GM23338 (cell line): Measurements from ENCODE around the gene ORC4. TPM values are rescaled to one million over a fixed set of nuclear protein-coding genes. Genes with fewer than 3 reads are reported as not detected.

Experiments
- ATAC-seq: fragments of 200-7000 bp; cut with Tn5 transposase; 3 replicates; pipeline ENCODE4 v1.9.1; 2020
- DNase-seq: peaks from one replicate; pipeline ENCODE4 v3.0.0-alpha.2; 2015; ENCODE audit warnings: low spot score
- H2AFZ ChIP-seq: fragments of 200-600 bp; sonication (generic); 2 replicates; pipeline ENCODE4 v1.8.0; 2016; ENCODE audit warnings: antibody characterized with exemption, mild to moderate bottlenecking, moderate library complexity
- H3F3A ChIP-seq: fragments of 200-600 bp; sonication (generic); replicated peaks from 2 replicates; pipeline ENCODE4 v1.8.0; 2017; ENCODE audit warnings: antibody characterized with exemption, mixed run types, low read depth
- H3K27ac ChIP-seq: fragments of 200-600 bp; sonication (generic); 2 replicates; pipeline ENCODE4 v1.6.1; 2016; ENCODE audit warnings: low read depth
- H3K27me3 ChIP-seq: fragments of 200-600 bp; sonication (generic); 2 replicates; pipeline ENCODE4 v1.8.0; 2016; ENCODE audit warnings: mild to moderate bottlenecking, mixed run types, moderate library complexity; ENCODE audit not compliant: insufficient read depth
- H3K36me3 ChIP-seq: fragments of 200-600 bp; sonication (generic); 2 replicates; pipeline ENCODE4 v1.8.0; 2016; ENCODE audit warnings: mild to moderate bottlenecking; ENCODE audit not compliant: insufficient read depth
- H3K4me1 ChIP-seq: fragments of 200-600 bp; sonication (generic); 2 replicates; pipeline ENCODE4 v1.8.0; 2016; ENCODE audit warnings: mild to moderate bottlenecking, moderate library complexity; ENCODE audit not compliant: insufficient read depth
- H3K4me2 ChIP-seq: fragments of 200-600 bp; sonication (generic); 2 replicates; pipeline ENCODE4 v1.7.1; 2017; ENCODE audit warnings: mixed run types
- H3K4me3 ChIP-seq: fragments of 200-600 bp; sonication (generic); 2 replicates; pipeline ENCODE4 v1.6.1; 2016; ENCODE audit warnings: mixed run types
- H3K79me2 ChIP-seq: fragments of 200-600 bp; sonication (generic); replicated peaks from 2 replicates; pipeline ENCODE4 v1.8.0; 2017; ENCODE audit warnings: mild to moderate bottlenecking; ENCODE audit not compliant: insufficient read depth
- H3K9me2 ChIP-seq: fragments of 200-600 bp; sonication (generic); 2 replicates; pipeline ENCODE4 v1.8.0; 2017; ENCODE audit not compliant: insufficient read depth
- H4K20me1 ChIP-seq: fragments of 200-600 bp; sonication (generic); replicated peaks from 2 replicates; pipeline ENCODE4 v1.8.0; 2017; ENCODE audit warnings: mild to moderate bottlenecking; ENCODE audit not compliant: insufficient read depth
- H3K27ac Mint-ChIP-seq: 2 replicates; pipeline ENCODE4 v1.8.0; 2020; ENCODE audit warnings: inconsistent platforms, mild to moderate bottlenecking, moderate library complexity, mixed read lengths
- H3K27me3 Mint-ChIP-seq: 3 replicates; pipeline ENCODE4 v1.8.0; 2022; ENCODE audit warnings: low read depth, mild to moderate bottlenecking, moderate library complexity, mixed read lengths, inconsistent platforms; ENCODE audit not compliant: insufficient read depth, poor library complexity
- H3K36me3 Mint-ChIP-seq: 3 replicates; pipeline ENCODE4 v1.8.0; 2021; ENCODE audit warnings: low read depth, mild to moderate bottlenecking, inconsistent platforms, moderate library complexity, mixed read lengths
- H3K4me1 Mint-ChIP-seq: 3 replicates; pipeline ENCODE4 v1.8.0; 2020; ENCODE audit warnings: mild to moderate bottlenecking, inconsistent platforms, mixed read lengths
- H3K4me3 Mint-ChIP-seq: 3 replicates; pipeline ENCODE4 v1.8.0; 2021; ENCODE audit warnings: moderate library complexity, mild to moderate bottlenecking, inconsistent platforms, mixed read lengths
- H3K9me3 Mint-ChIP-seq: 3 replicates; pipeline ENCODE4 v1.8.0; 2020; ENCODE audit warnings: moderate library complexity, mild to moderate bottlenecking, inconsistent platforms, mixed read lengths
- CREB1 ChIP-seq: fragments of 250-450 bp; sonication (Bioruptor Pico); IDR thresholded peaks from 2 replicates; pipeline ENCODE4 v1.5.0; 2020; ENCODE audit warnings: low read depth, mild to moderate bottlenecking, moderate library complexity
- CTCF ChIP-seq, 2 experiments: fragments of 200-600 bp in 1 of 2; sonication (generic) in 1 of 2; conservative IDR thresholded peaks; 2 replicates each; pipeline versions ENCODE4 v1.5.1 to v1.6.1; 2016 to 2017; ENCODE audit warnings: antibody characterized with exemption in 2 of 2, low read depth in 2 of 2, mild to moderate bottlenecking in 2 of 2, moderate library complexity in 1 of 2
- EZH2 ChIP-seq: fragments of 200-600 bp; sonication (generic); IDR thresholded peaks from one replicate; pipeline ENCODE4 v1.8.0; 2017; ENCODE audit warnings: antibody characterized with exemption, mild to moderate bottlenecking, low read depth; ENCODE audit not compliant: unreplicated experiment
- EZH2phosphoT487 ChIP-seq: fragments of 200-600 bp; sonication (generic); IDR thresholded peaks from one replicate; pipeline ENCODE4 v1.8.1; 2018; ENCODE audit warnings: antibody characterized with exemption; ENCODE audit not compliant: unreplicated experiment
- JUNB ChIP-seq: IDR thresholded peaks from one replicate; pipeline ENCODE4 v1.6.1; 2016; ENCODE audit warnings: antibody characterized with exemption; ENCODE audit not compliant: unreplicated experiment
- REST ChIP-seq: IDR thresholded peaks from one replicate; pipeline ENCODE4 v1.6.1; 2018; ENCODE audit warnings: antibody characterized with exemption; ENCODE audit not compliant: unreplicated experiment
- STAT1 ChIP-seq: IDR thresholded peaks from one replicate; pipeline ENCODE4 v1.6.1; 2016; ENCODE audit warnings: antibody characterized with exemption; ENCODE audit not compliant: unreplicated experiment
- ZNF114 ChIP-seq: fragments of 250-450 bp; sonication (Bioruptor Pico); IDR thresholded peaks from 2 replicates; pipeline ENCODE4 v1.5.0; 2020; ENCODE audit warnings: mild to moderate bottlenecking, moderate library complexity
- ZNF331 ChIP-seq: fragments of 250-450 bp; sonication (Bioruptor Pico); IDR thresholded peaks from 2 replicates; pipeline ENCODE4 v1.5.0; 2020; ENCODE audit warnings: low read depth, mild to moderate bottlenecking, moderate library complexity
- polyA plus RNA-seq: library from polyadenylated mRNA; unstranded; fragments of >200 nt; fragmentation: Nextera tagmentation; extraction: Ambion mirVana; gene quantifications from 2 replicates; pipeline ENCODE4 v1.2.1, GENCODE V29; 2016
- total RNA-seq: library from RNA; depleted of rRNA; stranded (reverse); fragments of >200 nt; shearing (Covaris generic); gene quantifications from 2 replicates; pipeline ENCODE4 v1.2.3, GENCODE V29; 2014
- TF ChIP-seq, protein P1 (sequence below): IDR thresholded peaks from 2 replicates; pipeline ENCODE4 v1.6.1; 2016; ENCODE audit warnings: antibody characterized with exemption
- TF ChIP-seq, protein P2 (sequence below): fragments of 250-450 bp; sonication (Bioruptor Pico); IDR thresholded peaks from 2 replicates; pipeline ENCODE4 v1.5.0; 2020; ENCODE audit warnings: mild to moderate bottlenecking, moderate library complexity

The ORC4 gene
- total and polyA plus RNA-seq, 2 experiments from 2014 or later = 47.5 to 177 TPM

DNA sequence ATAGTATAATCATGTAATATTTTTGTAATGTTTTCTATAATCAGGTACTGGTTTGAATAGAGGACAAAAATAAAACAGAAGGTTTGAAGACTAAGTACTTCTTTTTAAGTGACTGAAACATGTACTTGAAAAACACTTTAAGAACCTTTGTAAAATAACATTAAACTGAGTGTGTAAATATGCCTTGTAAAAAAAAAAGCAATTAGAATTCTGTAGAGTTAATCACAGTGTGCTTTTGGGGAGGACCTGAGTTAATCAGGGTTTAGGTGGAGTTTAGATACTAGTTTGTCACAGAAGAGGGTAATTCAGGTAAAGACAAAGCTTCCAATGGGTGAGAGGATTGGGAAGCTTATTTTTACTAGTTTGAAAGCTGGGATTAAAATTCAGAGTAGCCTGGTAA lies 10.6 kb upstream of the ORC4 start (continued):
- TF ChIP-seq REST (no peak), ZNF331 (CRISPR knock-in tag) (no peak), ZNF114 (CRISPR knock-in tag) (no peak)

DNA sequence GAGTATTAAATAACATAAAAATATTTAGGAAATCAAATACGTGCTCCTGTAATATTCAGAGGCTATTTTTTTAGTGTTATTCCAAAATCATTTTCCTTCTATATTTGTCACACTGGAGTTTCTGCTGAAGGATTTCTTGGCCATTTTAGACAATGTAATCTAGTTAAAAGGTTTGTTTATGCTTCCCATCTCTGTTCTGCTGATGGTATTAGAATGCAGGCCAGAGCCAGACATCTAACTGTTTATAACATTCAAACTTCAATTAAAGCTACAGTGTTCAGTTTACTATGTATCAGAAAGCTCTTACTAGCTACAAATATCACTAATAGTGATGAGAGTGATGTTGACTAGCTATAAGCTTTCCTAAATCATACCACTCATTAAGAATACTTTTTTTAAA lies 8.2 kb upstream of the ORC4 start:
- Mint-ChIP-seq H3K27ac (no peak overlapping the region), H3K36me3 (no peaks in the 10 kb centered on the region), H3K27me3 (peaks cover 2% of the 10 kb centered on the region), H3K9me3 (no peaks in the 10 kb centered on the region), H3K4me1 (no peaks in the 10 kb centered on the region; the same call in 1 of the 3 replicates), H3K4me3 (no peak overlapping the region)
- Histone ChIP-seq H3K4me2 (no peak overlapping the region), H3K79me2 (peaks cover 77% of the 10 kb centered on the region), H2AFZ (no peak overlapping the region), H3F3A (no peaks in the 10 kb centered on the region), H3K27ac (no peak overlapping the region), H3K4me1 (no peaks in the 10 kb centered on the region), H4K20me1 (peaks cover 3% of the 10 kb centered on the region; the same call in 1 of the 2 replicates), H3K36me3 (no peaks in the 10 kb centered on the region), H3K4me3 (no peak overlapping the region), H3K27me3 (no peaks in the 10 kb centered on the region), H3K9me2 (no peaks in the 10 kb centered on the region)
- no peak for DNase-seq
- no peak for ATAC-seq
- TF ChIP-seq STAT1 (no peak), EZH2 (no peak), ZNF114 (CRISPR knock-in tag) (no peak), JUNB (no peak), CREB1 (CRISPR knock-in tag) (no peak), EZH2phosphoT487 (no peak), CTCF (conservative IDR thresholded peaks at IDR 0.05; ENCODE audit: low read depth in 2 of 2) (no peak)
- TF ChIP-seq, protein P1, sequence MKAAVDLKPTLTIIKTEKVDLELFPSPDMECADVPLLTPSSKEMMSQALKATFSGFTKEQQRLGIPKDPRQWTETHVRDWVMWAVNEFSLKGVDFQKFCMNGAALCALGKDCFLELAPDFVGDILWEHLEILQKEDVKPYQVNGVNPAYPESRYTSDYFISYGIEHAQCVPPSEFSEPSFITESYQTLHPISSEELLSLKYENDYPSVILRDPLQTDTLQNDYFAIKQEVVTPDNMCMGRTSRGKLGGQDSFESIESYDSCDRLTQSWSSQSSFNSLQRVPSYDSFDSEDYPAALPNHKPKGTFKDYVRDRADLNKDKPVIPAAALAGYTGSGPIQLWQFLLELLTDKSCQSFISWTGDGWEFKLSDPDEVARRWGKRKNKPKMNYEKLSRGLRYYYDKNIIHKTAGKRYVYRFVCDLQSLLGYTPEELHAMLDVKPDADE = no peak
- TF ChIP-seq, protein P2, sequence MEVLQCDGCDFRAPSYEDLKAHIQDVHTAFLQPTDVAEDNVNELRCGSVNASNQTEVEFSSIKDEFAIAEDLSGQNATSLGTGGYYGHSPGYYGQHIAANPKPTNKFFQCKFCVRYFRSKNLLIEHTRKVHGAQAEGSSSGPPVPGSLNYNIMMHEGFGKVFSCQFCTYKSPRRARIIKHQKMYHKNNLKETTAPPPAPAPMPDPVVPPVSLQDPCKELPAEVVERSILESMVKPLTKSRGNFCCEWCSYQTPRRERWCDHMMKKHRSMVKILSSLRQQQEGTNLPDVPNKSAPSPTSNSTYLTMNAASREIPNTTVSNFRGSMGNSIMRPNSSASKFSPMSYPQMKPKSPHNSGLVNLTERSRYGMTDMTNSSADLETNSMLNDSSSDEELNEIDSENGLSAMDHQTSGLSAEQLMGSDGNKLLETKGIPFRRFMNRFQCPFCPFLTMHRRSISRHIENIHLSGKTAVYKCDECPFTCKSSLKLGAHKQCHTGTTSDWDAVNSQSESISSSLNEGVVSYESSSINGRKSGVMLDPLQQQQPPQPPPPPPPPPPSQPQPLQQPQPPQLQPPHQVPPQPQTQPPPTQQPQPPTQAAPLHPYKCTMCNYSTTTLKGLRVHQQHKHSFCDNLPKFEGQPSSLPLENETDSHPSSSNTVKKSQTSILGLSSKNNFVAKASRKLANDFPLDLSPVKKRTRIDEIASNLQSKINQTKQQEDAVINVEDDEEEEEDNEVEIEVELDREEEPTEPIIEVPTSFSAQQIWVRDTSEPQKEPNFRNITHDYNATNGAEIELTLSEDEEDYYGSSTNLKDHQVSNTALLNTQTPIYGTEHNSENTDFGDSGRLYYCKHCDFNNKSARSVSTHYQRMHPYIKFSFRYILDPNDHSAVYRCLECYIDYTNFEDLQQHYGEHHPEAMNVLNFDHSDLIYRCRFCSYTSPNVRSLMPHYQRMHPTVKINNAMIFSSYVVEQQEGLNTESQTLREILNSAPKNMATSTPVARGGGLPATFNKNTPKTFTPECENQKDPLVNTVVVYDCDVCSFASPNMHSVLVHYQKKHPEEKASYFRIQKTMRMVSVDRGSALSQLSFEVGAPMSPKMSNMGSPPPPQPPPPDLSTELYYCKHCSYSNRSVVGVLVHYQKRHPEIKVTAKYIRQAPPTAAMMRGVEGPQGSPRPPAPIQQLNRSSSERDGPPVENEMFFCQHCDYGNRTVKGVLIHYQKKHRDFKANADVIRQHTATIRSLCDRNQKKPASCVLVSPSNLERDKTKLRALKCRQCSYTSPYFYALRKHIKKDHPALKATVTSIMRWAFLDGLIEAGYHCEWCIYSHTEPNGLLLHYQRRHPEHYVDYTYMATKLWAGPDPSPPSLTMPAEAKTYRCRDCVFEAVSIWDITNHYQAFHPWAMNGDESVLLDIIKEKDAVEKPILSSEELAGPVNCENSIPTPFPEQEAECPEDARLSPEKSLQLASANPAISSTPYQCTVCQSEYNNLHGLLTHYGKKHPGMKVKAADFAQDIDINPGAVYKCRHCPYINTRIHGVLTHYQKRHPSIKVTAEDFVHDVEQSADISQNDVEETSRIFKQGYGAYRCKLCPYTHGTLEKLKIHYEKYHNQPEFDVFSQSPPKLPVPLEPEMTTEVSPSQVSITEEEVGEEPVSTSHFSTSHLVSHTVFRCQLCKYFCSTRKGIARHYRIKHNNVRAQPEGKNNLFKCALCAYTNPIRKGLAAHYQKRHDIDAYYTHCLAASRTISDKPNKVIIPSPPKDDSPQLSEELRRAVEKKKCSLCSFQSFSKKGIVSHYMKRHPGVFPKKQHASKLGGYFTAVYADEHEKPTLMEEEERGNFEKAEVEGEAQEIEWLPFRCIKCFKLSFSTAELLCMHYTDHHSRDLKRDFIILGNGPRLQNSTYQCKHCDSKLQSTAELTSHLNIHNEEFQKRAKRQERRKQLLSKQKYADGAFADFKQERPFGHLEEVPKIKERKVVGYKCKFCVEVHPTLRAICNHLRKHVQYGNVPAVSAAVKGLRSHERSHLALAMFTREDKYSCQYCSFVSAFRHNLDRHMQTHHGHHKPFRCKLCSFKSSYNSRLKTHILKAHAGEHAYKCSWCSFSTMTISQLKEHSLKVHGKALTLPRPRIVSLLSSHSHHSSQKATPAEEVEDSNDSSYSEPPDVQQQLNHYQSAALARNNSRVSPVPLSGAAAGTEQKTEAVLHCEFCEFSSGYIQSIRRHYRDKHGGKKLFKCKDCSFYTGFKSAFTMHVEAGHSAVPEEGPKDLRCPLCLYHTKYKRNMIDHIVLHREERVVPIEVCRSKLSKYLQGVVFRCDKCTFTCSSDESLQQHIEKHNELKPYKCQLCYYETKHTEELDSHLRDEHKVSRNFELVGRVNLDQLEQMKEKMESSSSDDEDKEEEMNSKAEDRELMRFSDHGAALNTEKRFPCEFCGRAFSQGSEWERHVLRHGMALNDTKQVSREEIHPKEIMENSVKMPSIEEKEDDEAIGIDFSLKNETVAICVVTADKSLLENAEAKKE (CRISPR knock-in tag) = no peak
